Ectodermal cell (in vitro differentiated cells): ENCODE measurements around the gene COA3.
A peak's percentile ranks its signal among the peaks of the same experiment; 100 is the strongest.

ENCODE experiments used
- H3K27ac ChIP-seq: 2 replicates; pipeline ENCODE4 v1.7.0; 2013; ENCODE audit warnings: mild to moderate bottlenecking, low read depth, low read length; ENCODE audit not compliant: insufficient read depth, poor library complexity, severe bottlenecking
- H3K27me3 ChIP-seq: 2 replicates; pipeline ENCODE4 v1.7.0; 2013; ENCODE audit warnings: mild to moderate bottlenecking, low read length; ENCODE audit not compliant: insufficient read depth, control insufficient read depth, poor library complexity, severe bottlenecking
- H3K36me3 ChIP-seq: one replicate; pipeline ENCODE4 v1.7.0; 2013; ENCODE audit warnings: low read length; ENCODE audit not compliant: control insufficient read depth, insufficient read depth
- H3K4me1 ChIP-seq: one replicate; pipeline ENCODE4 v1.7.0; 2013; ENCODE audit warnings: low read length; ENCODE audit not compliant: control insufficient read depth, insufficient read depth
- H3K4me3 ChIP-seq: 2 replicates; pipeline ENCODE4 v1.7.0; 2013; ENCODE audit warnings: low read depth, low read length, control low read depth; ENCODE audit not compliant: insufficient read depth
- H3K9me3 ChIP-seq: 2 replicates; pipeline ENCODE4 v1.7.0; 2013; ENCODE audit warnings: mild to moderate bottlenecking, low read length, moderate library complexity; ENCODE audit not compliant: control insufficient read depth
- whole genome bisulfite sequencing, 2 experiments: methylation state at CpG; one replicate each; pipeline ENCODE4 v1.1.7; 2013; ENCODE audit warnings: missing lambda C conversion rate in 2 of 2; 5-methylcytosine and 5-hydroxymethylcytosine counted together

The COA3 gene

GRCh38 chr17:42818379-42818778 lies 19.9 kb upstream of the COA3 start:
- H3K4me3 ChIP-seq: no peak overlapping the region
- H3K4me1 ChIP-seq: peaks cover 4% of the 10 kb centered on the region
- no peak overlapping the region for H3K27ac ChIP-seq
- no peaks in the 10 kb centered on the region for H3K9me3 ChIP-seq
- WGBS, 2 experiments: 90 to 97% methylated on average over 5 of the region's 5 CpGs
- no peaks in the 10 kb centered on the region for H3K27me3 ChIP-seq
- peaks cover 40% of the 10 kb centered on the region for H3K36me3 ChIP-seq

GRCh38 chr17:42817866-42818265 lies 19.4 kb upstream of the COA3 start:
- Histone ChIP-seq H3K27me3 (no peaks in the 10 kb centered on the region), H3K4me1 (no peaks in the 10 kb centered on the region), H3K27ac (no peak overlapping the region), H3K4me3 (no peak overlapping the region), H3K36me3 (peaks cover 40% of the 10 kb centered on the region), H3K9me3 (no peaks in the 10 kb centered on the region)
- WGBS, 2 experiments: 97% methylated on average over 1 of the region's 1 CpG

GRCh38 chr17:42814633-42815399 lies 16.3 kb upstream of the COA3 start:
- Histone ChIP-seq H3K27ac (no peak overlapping the region), H3K4me3 (no peak overlapping the region), H3K9me3 (no peaks in the 10 kb centered on the region), H3K36me3 (peaks cover 43% of the 10 kb centered on the region), H3K4me1 (no peaks in the 10 kb centered on the region), H3K27me3 (no peaks in the 10 kb centered on the region)
- 92 to 93% methylated on average over 8 of the region's 8 CpGs for WGBS, 2 experiments

- H3K27me3 ChIP-seq: peaks cover 5% of the 10 kb centered on the region
- H3K36me3 ChIP-seq: peaks cover 9% of the 10 kb centered on the region
- no peaks in the 10 kb centered on the region for H3K9me3 ChIP-seq
- no peaks in the 10 kb centered on the region for H3K4me1 ChIP-seq
- 86 to 92% methylated on average over 3 of the region's 3 CpGs for WGBS, 2 experiments
- H3K4me3 ChIP-seq: no peak overlapping the region
- H3K27ac ChIP-seq: no peak overlapping the region
Observed at GRCh38 chr17:42809250-42809649, 10.7 kb upstream of the COA3 start.

DNA sequence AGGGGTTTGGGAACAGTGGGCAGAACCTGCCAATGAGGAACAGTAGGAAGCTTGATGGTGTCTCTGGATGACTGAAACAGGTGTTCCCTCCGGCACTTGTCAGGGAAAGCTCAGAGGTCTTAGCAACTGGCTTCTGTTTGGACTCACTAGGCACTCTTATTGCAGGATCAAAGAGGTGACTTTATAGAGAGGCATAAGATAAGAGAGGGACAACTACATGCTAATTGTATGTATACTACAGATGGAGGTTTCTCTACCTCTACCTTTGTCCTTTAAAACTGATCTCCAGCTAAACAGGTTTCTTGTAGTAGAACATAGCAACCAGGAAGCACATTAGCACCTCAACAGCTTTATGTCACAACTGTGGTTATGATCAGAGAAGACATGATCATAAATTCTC lies 7.7 kb upstream of the COA3 start:
- 91 to 93% methylated on average over 1 of the region's 1 CpG for WGBS, 2 experiments
- no peaks in the 10 kb centered on the region for H3K9me3 ChIP-seq

DNA sequence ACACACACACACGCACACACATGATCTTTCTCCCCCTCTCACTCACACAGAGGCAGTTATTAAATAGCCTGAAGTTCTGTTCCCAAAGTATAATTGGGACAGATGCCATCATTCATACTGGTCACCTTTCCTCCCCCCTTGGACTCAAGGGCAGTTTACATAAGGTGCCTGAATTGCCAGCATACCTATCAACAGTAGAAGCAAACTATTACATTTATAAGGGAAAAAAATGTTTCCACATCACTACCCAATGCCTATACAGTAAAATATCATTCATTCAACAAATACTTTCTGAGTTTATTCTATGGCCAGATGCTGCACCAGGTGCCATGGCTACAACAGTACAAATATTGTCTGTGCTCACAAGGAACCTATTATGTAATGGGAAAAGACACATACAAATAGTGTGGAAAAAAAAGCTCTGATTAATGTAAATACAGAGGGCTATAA lies 6.4 kb upstream of the COA3 start:
- no peak overlapping the region for H3K4me3 ChIP-seq
- H3K9me3 ChIP-seq: no peaks in the 10 kb centered on the region
- no peak overlapping the region for H3K27ac ChIP-seq
- no peaks in the 10 kb centered on the region for H3K36me3 ChIP-seq
- H3K4me1 ChIP-seq: no peaks in the 10 kb centered on the region
- H3K27me3 ChIP-seq: peaks cover 12% of the 10 kb centered on the region
- WGBS, 2 experiments: 90 to 91% methylated on average over 1 of the region's 1 CpG

More for the DNA sequence above, 7.7 kb upstream of the COA3 start:
- Histone ChIP-seq H3K36me3 (no peaks in the 10 kb centered on the region), H3K27ac (no peak overlapping the region), H3K27me3 (peaks cover 5% of the 10 kb centered on the region), H3K4me1 (no peaks in the 10 kb centered on the region), H3K4me3 (no peak overlapping the region)

GRCh38 chr17:42803074-42803883 lies 4.8 kb upstream of the COA3 start:
- H3K27ac ChIP-seq: no peak overlapping the region
- 90 to 100% methylated on average over 2 of the region's 2 CpGs for WGBS, 2 experiments
- no peaks in the 10 kb centered on the region for H3K4me1 ChIP-seq
- no peak overlapping the region for H3K4me3 ChIP-seq
- H3K36me3 ChIP-seq: no peaks in the 10 kb centered on the region
- H3K9me3 ChIP-seq: no peaks in the 10 kb centered on the region
- peaks cover 18% of the 10 kb centered on the region for H3K27me3 ChIP-seq

- Histone ChIP-seq H3K4me1 (peaks cover 6% of the 10 kb centered on the region), H3K27ac (no peak overlapping the region), H3K4me3 (peak overlapping the region; percentile 89), H3K9me3 (no peaks in the 10 kb centered on the region), H3K36me3 (no peaks in the 10 kb centered on the region), H3K27me3 (peaks cover 13% of the 10 kb centered on the region)
- WGBS, 2 experiments: 46 to 47% methylated on average over 10 of the region's 10 CpGs
Observed at GRCh38 chr17:42798011-42798382, 507 bp downstream of the COA3 start.

GRCh38 chr17:42797067-42798007 lies 1.2 kb downstream of the COA3 start:
- H3K4me1 ChIP-seq: peaks cover 6% of the 10 kb centered on the region
- H3K4me3 ChIP-seq: peak overlapping the region; percentile 89
- peaks cover 13% of the 10 kb centered on the region for H3K27me3 ChIP-seq
- H3K27ac ChIP-seq: no peak overlapping the region
- H3K9me3 ChIP-seq: no peaks in the 10 kb centered on the region
- 94 to 95% methylated on average over 10 of the region's 10 CpGs for WGBS, 2 experiments
- H3K36me3 ChIP-seq: no peaks in the 10 kb centered on the region
